HG03039 (cell line): Measurements from ENCODE around the gene SDCCAG8.

Source experiments
- ATAC-seq: cut with Tn5 transposase; IDR thresholded peaks from one replicate; pipeline ENCODE4 v1.9.1; 2021; ENCODE audit warnings: mild to moderate bottlenecking, moderate library complexity; ENCODE audit not compliant: unreplicated experiment

SDCCAG8 gene

GRCh38 chr1:243254233-243254926 is 1.5 kb upstream of the SDCCAG8 start:
- peak; percentile 14 for ATAC-seq

- ATAC-seq, result peak; percentile 46
Observed at GRCh38 chr1:243254927-243255790, 682 bp upstream of the SDCCAG8 start, which contains the start of gene CEP170. Gene CEP170 (minus strand): TSS chr1:243255281. CDS start chr1:243225280, 30,001 bp downstream.

GRCh38 chr1:243256590-243256989 is 749 bp downstream of the SDCCAG8 start:
- ATAC-seq, result no peak

- no peak for ATAC-seq
Observed at GRCh38 chr1:243257189-243257588, 1.3 kb downstream of the SDCCAG8 start.

GRCh38 chr1:243258731-243259130 is 2.9 kb downstream of the SDCCAG8 start:
- ATAC-seq, result no peak

GRCh38 chr1:243260221-243260880 is 4.5 kb downstream of the SDCCAG8 start:
- ATAC-seq, result no peak

GRCh38 chr1:243261390-243261789 is 5.5 kb downstream of the SDCCAG8 start:
- no peak for ATAC-seq

GRCh38 chr1:243264717-243265116 is 8.9 kb downstream of the SDCCAG8 start:
- no peak for ATAC-seq

GRCh38 chr1:243266231-243266630 is 10.4 kb downstream of the SDCCAG8 start:
- no peak for ATAC-seq

GRCh38 chr1:243267471-243267880 is 11.6 kb downstream of the SDCCAG8 start:
- no peak for ATAC-seq

- ATAC-seq, result no peak
Observed at GRCh38 chr1:243267914-243268653, 12.2 kb downstream of the SDCCAG8 start.

GRCh38 chr1:243268751-243269460 is 13.1 kb downstream of the SDCCAG8 start:
- ATAC-seq, result no peak

GRCh38 chr1:243269461-243269801 is 13.6 kb downstream of the SDCCAG8 start:
- no peak for ATAC-seq

- ATAC-seq, result no peak
Observed at GRCh38 chr1:243270097-243270864, 14.4 kb downstream of the SDCCAG8 start.

GRCh38 chr1:243271996-243272395 is 16.2 kb downstream of the SDCCAG8 start:
- ATAC-seq, result no peak

- ATAC-seq, result no peak
Observed at GRCh38 chr1:243272401-243272800, 16.6 kb downstream of the SDCCAG8 start.

- ATAC-seq, result no peak
Observed at GRCh38 chr1:243273506-243273905, 17.7 kb downstream of the SDCCAG8 start.

- ATAC-seq, result no peak
Observed at GRCh38 chr1:243273945-243274344, 18.1 kb downstream of the SDCCAG8 start.

- ATAC-seq, result no peak
Observed at GRCh38 chr1:243275316-243275715, 19.5 kb downstream of the SDCCAG8 start.
